ENCODE data around the gene SH2D3C. TPM values are rescaled to one million over a fixed set of nuclear protein-coding genes. Genes with fewer than 3 reads are reported as not detected.

SH2D3C gene
- total and polyA plus RNA-seq, 9 of the 15 experiments (the other 6 are each of a cell fraction or from before 2014, with no cell fraction given), result 0.03 to 1.2 (median 0.22) TPM; not detected in 1

DNA sequence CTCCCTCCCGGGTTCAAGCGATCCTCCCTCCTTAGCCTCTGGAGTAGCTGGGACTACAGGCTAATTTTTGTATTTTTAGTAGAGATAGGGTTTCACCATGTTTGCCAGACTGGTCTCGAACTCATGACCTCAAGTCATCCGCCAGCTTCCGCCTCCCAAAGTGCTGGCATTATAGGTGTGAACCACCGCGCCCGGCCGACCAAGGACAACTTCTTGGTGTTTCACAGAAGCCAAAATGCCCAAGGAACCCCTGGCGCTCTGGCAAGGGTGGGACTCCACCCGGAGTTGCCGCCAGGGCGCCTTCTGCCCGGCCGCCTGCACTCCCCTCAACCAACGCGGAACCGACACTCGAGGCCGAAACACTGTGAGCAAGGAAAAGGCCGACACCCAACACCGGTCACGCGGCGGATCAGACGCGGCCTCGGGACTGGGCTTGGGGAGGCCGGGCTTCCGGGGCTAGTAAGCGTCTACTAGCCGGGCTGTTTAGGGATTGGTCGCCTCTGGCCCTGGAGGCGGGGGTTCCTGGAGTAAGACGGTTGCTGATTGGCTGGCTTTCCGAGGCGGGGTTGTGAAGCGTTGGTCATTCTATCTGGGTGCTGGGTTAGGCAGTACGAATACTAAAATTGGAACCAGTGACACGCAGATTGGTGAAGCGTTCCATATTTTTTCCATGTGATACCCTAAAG, 79.3 kb downstream of the SH2D3C start (continued):
- TF ChIP-seq, protein P1, sequence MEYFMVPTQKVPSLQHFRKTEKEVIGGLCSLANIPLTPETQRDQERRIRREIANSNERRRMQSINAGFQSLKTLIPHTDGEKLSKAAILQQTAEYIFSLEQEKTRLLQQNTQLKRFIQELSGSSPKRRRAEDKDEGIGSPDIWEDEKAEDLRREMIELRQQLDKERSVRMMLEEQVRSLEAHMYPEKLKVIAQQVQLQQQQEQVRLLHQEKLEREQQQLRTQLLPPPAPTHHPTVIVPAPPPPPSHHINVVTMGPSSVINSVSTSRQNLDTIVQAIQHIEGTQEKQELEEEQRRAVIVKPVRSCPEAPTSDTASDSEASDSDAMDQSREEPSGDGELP (CRISPR knock-in tag; IDR thresholded peaks at IDR 0.05; ENCODE audit: borderline replicate concordance), result peak; percentile 89
- TF ChIP-seq ZBTB17 (CRISPR knock-in tag; IDR thresholded peaks at IDR 0.05) (peak; percentile 79), E2F3 (CRISPR knock-in tag; IDR thresholded peaks at IDR 0.05) (peak; percentile 83), JUND (IDR thresholded peaks at IDR 0.05; ENCODE audit: borderline replicate concordance, low read depth, low read length) (peak; percentile 50; the same call in 1 of the 2 replicates), JUND (tag; IDR thresholded peaks at IDR 0.05; ENCODE audit: borderline replicate concordance, low read depth, low read length) (no peak; the same call in 2 of the 3 replicates), TGIF2 (CRISPR knock-in tag; IDR thresholded peaks at IDR 0.05) (0 out of 2 replicates have a peak, but pooled peaks have one; percentile 43), ZKSCAN8 (CRISPR knock-in tag; IDR thresholded peaks at IDR 0.05) (peak; percentile 78; the same call in 1 of the 2 replicates), POLR2A (conservative IDR thresholded peaks at IDR 0.05) (peak; percentile 86), ERF (CRISPR knock-in tag; IDR thresholded peaks at IDR 0.05) (peak; percentile 93), RCOR1 (IDR thresholded peaks at IDR 0.05; ENCODE audit: borderline replicate concordance in 1 of 2, low read depth in 2 of 2, low read length in 2 of 2) (peak in 1 of 2 experiments; percentile 45; a peak in 1 of 4 replicates), NFXL1 (CRISPR knock-in tag; IDR thresholded peaks at IDR 0.05) (no peak), ZNF140 (CRISPR knock-in tag; IDR thresholded peaks at IDR 0.05) (no peak), FOXK1 (CRISPR knock-in tag; IDR thresholded peaks at IDR 0.05; ENCODE audit: borderline replicate concordance) (no peak), ZFP1 (CRISPR knock-in tag; IDR thresholded peaks at IDR 0.05) (0 out of 2 replicates have a peak, but pooled peaks have one; percentile 17), BHLHE40 (IDR thresholded peaks at IDR 0.05; ENCODE audit: low read length) (peak; percentile 91), LEF1 (IDR thresholded peaks at IDR 0.05) (no peak; the same call in 1 of the 2 replicates), ETV5 (CRISPR knock-in tag; IDR thresholded peaks at IDR 0.05; ENCODE audit: low read depth) (peak; percentile 65)
- TF ChIP-seq, protein P2, sequence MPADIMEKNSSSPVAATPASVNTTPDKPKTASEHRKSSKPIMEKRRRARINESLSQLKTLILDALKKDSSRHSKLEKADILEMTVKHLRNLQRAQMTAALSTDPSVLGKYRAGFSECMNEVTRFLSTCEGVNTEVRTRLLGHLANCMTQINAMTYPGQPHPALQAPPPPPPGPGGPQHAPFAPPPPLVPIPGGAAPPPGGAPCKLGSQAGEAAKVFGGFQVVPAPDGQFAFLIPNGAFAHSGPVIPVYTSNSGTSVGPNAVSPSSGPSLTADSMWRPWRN (IDR thresholded peaks at IDR 0.05; ENCODE audit: low read depth), result peak; percentile 33; the same call in 1 of the 2 replicates
- TF ChIP-seq, protein P3, sequence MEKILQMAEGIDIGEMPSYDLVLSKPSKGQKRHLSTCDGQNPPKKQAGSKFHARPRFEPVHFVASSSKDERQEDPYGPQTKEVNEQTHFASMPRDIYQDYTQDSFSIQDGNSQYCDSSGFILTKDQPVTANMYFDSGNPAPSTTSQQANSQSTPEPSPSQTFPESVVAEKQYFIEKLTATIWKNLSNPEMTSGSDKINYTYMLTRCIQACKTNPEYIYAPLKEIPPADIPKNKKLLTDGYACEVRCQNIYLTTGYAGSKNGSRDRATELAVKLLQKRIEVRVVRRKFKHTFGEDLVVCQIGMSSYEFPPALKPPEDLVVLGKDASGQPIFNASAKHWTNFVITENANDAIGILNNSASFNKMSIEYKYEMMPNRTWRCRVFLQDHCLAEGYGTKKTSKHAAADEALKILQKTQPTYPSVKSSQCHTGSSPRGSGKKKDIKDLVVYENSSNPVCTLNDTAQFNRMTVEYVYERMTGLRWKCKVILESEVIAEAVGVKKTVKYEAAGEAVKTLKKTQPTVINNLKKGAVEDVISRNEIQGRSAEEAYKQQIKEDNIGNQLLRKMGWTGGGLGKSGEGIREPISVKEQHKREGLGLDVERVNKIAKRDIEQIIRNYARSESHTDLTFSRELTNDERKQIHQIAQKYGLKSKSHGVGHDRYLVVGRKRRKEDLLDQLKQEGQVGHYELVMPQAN (IDR thresholded peaks at IDR 0.05; ENCODE audit: borderline replicate concordance), result 0 out of 2 replicates have a peak, but pooled peaks have one; percentile 37
- TF ChIP-seq, protein P4, sequence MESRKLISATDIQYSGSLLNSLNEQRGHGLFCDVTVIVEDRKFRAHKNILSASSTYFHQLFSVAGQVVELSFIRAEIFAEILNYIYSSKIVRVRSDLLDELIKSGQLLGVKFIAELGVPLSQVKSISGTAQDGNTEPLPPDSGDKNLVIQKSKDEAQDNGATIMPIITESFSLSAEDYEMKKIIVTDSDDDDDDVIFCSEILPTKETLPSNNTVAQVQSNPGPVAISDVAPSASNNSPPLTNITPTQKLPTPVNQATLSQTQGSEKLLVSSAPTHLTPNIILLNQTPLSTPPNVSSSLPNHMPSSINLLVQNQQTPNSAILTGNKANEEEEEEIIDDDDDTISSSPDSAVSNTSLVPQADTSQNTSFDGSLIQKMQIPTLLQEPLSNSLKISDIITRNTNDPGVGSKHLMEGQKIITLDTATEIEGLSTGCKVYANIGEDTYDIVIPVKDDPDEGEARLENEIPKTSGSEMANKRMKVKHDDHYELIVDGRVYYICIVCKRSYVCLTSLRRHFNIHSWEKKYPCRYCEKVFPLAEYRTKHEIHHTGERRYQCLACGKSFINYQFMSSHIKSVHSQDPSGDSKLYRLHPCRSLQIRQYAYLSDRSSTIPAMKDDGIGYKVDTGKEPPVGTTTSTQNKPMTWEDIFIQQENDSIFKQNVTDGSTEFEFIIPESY (CRISPR knock-in tag; IDR thresholded peaks at IDR 0.05), result peak; percentile 66; the same call in 1 of the 2 replicates
- TF ChIP-seq, protein P5, sequence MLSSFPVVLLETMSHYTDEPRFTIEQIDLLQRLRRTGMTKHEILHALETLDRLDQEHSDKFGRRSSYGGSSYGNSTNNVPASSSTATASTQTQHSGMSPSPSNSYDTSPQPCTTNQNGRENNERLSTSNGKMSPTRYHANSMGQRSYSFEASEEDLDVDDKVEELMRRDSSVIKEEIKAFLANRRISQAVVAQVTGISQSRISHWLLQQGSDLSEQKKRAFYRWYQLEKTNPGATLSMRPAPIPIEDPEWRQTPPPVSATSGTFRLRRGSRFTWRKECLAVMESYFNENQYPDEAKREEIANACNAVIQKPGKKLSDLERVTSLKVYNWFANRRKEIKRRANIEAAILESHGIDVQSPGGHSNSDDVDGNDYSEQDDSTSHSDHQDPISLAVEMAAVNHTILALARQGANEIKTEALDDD (IDR thresholded peaks at IDR 0.05), result peak; percentile 89

All from K562 (cell line).